BJ (cell line): Measurements from ENCODE around the gene SMOC2. TPM values are rescaled to one million over a fixed set of nuclear protein-coding genes. Genes with fewer than 3 reads are reported as not detected.

Source experiments
- CTCF ChIA-PET: fragments of 350-600 bp; formaldehyde crosslinking; extraction: SDS; loops from one replicate; lab custom pipeline; 2021; ENCODE audit warnings: antibody characterized with exemption, inconsistent platforms; lab: Yijun Ruan, JAX
- POLR2A ChIA-PET: fragments of 300-600 bp; sonication (Branson Sonifier 250); formaldehyde crosslinking; extraction: SDS; loops from one replicate; lab custom pipeline; 2021; ENCODE audit warnings: antibody characterized with exemption; lab: Charles Lee
- DNase-seq: peaks from one replicate; pipeline ENCODE4 v3.0.0-alpha.2; 2011; ENCODE audit warnings: low read depth
- H3K27me3 ChIP-seq: 2 replicates; pipeline ENCODE4 v1.6.0; 2011; ENCODE audit warnings: low read length; ENCODE audit not compliant: control insufficient read depth, insufficient read depth
- H3K36me3 ChIP-seq: 2 replicates; pipeline ENCODE4 v1.5.1; 2011; ENCODE audit warnings: low read length; ENCODE audit not compliant: control insufficient read depth, insufficient read depth
- H3K4me3 ChIP-seq: 2 replicates; pipeline ENCODE4 v1.5.1; 2011; ENCODE audit warnings: low read depth, mild to moderate bottlenecking, control low read depth, low read length
- polyA plus RNA-seq: library from polyadenylated mRNA; depleted of rRNA; stranded (reverse); fragments of >200 nt; gene quantifications from 2 replicates; pipeline ENCODE4 v1.2.3, GENCODE V29; 2011
- TF ChIP-seq, protein P1 (sequence below): IDR thresholded peaks from 2 replicates; pipeline ENCODE4 v1.5.1; 2011; ENCODE audit warnings: low read depth, mild to moderate bottlenecking, control low read depth, inconsistent platforms, low read length, moderate library complexity; ENCODE audit not compliant: insufficient read depth

Gene SMOC2
- polyA plus RNA-seq, 1 experiment, result not detected

DNA sequence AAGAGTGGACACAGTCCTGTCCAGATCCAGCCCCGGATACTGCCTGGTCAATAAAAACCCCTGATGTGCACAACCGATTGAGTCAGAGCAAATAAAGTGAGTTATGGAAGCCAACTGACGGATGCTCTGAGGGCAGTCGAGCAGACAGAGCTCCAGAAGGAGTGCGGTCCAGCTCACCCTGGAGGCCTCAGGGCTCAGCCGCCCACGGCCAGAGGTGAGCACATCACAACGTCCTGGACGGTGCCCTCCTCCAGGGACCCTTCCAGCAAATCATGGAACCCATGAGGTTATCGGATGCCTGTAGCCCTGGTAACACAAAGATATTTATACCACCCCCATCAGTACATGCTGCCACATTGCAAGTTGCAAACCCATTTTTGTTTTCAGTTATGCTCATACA lies 44.0 kb upstream of the SMOC2 start:
- H3K27me3 ChIP-seq, result no peaks in the 10 kb centered on the region
- ChIA-PET POLR2A (no interaction called here), CTCF (no interaction called here)
- H3K4me3 ChIP-seq, result no peak overlapping the region
- TF ChIP-seq, protein P1, sequence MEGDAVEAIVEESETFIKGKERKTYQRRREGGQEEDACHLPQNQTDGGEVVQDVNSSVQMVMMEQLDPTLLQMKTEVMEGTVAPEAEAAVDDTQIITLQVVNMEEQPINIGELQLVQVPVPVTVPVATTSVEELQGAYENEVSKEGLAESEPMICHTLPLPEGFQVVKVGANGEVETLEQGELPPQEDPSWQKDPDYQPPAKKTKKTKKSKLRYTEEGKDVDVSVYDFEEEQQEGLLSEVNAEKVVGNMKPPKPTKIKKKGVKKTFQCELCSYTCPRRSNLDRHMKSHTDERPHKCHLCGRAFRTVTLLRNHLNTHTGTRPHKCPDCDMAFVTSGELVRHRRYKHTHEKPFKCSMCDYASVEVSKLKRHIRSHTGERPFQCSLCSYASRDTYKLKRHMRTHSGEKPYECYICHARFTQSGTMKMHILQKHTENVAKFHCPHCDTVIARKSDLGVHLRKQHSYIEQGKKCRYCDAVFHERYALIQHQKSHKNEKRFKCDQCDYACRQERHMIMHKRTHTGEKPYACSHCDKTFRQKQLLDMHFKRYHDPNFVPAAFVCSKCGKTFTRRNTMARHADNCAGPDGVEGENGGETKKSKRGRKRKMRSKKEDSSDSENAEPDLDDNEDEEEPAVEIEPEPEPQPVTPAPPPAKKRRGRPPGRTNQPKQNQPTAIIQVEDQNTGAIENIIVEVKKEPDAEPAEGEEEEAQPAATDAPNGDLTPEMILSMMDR, result no peak
- H3K36me3 ChIP-seq, result no peaks in the 10 kb centered on the region
- DNase-seq, result no peak

DNA sequence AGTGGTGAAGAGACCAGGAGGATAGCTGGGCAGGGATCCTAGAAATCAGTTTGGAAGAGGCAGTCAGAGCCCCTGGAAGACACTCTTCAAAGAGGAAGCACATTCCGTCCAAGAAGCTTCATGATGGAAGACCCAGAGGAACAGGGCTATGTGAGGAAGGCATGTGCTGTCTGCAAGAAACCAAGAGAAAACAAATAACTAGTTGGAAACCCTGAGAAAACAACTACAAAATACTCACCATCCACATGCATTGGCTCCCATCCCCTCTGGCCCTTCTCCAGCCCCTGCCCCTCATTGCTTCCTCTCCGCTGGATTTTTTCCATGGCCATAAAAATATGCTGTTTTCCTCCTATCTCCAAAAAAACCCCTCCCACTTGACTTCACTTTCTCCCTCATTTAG lies 40.9 kb upstream of the SMOC2 start:
- ChIA-PET CTCF (no interaction called here), POLR2A (no interaction called here)
- no peak for DNase-seq
- no peaks in the 10 kb centered on the region for H3K36me3 ChIP-seq
- TF ChIP-seq, protein P1, result no peak
- no peaks in the 10 kb centered on the region for H3K27me3 ChIP-seq
- H3K4me3 ChIP-seq, result no peak overlapping the region

DNA sequence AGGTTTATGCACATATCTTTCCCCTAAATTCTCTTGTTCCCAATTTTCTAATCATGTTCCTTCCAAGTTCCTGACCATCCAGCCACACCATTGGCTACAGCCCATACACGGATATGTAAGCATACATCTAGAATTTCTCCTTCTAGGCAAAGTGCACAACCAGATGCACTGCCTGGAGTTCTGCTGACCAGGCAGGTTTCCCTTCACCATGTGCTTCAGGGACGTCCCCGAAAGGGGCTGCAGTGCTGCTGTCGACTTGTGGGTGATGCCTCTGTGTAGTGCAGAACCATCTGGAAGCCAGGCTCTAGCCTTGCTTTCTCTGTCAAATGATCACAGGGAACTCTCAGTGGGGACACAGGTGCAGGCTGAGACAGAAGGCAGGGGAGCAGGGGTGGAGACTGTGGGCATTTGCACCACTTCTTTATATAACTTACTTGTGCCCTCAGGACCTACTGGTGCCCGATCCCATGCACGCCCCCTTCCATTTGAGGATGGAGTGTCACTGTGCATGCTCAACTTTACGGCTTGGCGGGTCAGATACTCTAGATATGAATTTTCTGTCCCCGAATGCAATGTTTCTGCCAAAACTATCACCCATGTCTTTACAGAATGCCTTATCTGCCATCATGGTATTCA lies 37.5 kb upstream of the SMOC2 start:
- ChIA-PET CTCF (no interaction called here), POLR2A (no interaction called here)
- Histone ChIP-seq H3K4me3 (no peak overlapping the region), H3K36me3 (no peaks in the 10 kb centered on the region), H3K27me3 (no peaks in the 10 kb centered on the region)
- TF ChIP-seq, protein P1, result no peak
- no peak for DNase-seq

DNA sequence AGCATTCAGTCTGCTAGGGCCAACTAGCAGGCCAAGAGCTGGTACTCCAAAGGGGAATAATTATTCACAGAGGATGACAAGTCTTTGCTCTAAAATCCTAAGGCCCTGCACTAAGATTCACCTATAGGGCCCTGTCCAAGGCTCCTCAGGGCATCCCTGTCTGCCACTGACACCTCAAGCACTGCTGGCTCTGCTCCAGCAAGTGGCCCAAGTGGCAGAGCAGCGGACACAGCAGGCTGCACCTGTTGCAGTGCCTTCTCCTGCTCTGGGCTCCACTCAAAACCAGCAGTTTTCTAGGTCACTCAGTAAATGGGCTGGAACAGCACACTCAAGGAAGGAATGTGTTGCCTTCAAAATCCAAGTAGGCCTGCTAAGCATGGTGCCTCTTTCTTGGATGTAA lies 36.4 kb upstream of the SMOC2 start:
- TF ChIP-seq, protein P1, result no peak
- ChIA-PET POLR2A (no interaction called here), CTCF (no interaction called here)
- Histone ChIP-seq H3K4me3 (no peak overlapping the region), H3K36me3 (no peaks in the 10 kb centered on the region), H3K27me3 (no peaks in the 10 kb centered on the region)
- DNase-seq, result no peak

DNA sequence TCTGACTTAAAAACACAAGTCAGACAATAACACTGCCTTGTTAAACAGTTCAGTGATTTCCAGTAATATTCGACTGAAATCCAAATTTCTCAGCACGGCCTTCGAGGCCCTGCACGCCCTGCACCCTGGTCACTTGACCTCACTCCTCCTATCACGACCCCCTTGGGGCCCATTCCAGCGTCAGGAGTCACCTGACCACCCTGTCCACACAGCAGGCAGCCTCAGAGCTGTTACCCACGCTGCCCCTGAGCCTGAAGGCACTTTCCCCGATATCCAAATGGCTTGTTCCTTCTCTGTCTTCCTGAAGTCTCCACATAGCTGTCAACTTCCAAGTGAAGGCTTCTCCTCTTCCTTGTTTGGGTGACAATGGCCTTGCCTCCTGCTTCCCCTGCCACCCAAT lies 33.1 kb upstream of the SMOC2 start:
- Histone ChIP-seq H3K27me3 (no peaks in the 10 kb centered on the region), H3K4me3 (no peak overlapping the region), H3K36me3 (no peaks in the 10 kb centered on the region)
- TF ChIP-seq, protein P1, result no peak
- ChIA-PET CTCF (no interaction called here), POLR2A (no interaction called here)
- no peak for DNase-seq
